HCT116 (cell line): ENCODE results near the gene TMEM141. TPM values are rescaled to one million over a fixed set of nuclear protein-coding genes. Genes with fewer than 3 reads are reported as not detected.

Source experiments
- ATAC-seq: fragments of 200-7000 bp; cut with Tn5 transposase; 2 replicates; pipeline ENCODE4 v1.9.1; 2020; ENCODE audit warnings: mild to moderate bottlenecking, moderate library complexity
- BruUV-seq: library from RNA; stranded (reverse); fragments of 400-500 nt; replicated peaks from 2 replicates; lab custom pipeline; 2021; lab: Mats Ljungman, UMichigan
- CTCF ChIA-PET: fragments of 300-600 bp; sonication (Branson Sonifier 250); formaldehyde crosslinking; loops from one replicate; lab custom pipeline; 2021; ENCODE audit warnings: antibody characterized with exemption; lab: Charles Lee
- POLR2A ChIA-PET: fragments of 300-600, 350-600 bp; sonication (Branson Sonifier 250); formaldehyde crosslinking; loops from one replicate; lab custom pipeline; 2021; ENCODE audit warnings: antibody characterized with exemption; lab: Charles Lee
- RAD21 ChIA-PET, 2 experiments: fragments of 300-600 bp; sonication (Branson Sonifier 250); formaldehyde crosslinking; loops; one replicate each; lab custom pipeline; 2023; ENCODE audit warnings: low total read pairs in 2 of 2; ENCODE audit not compliant: uncharacterized antibody in 2 of 2, unreplicated experiment in 2 of 2, low non-redundant PET in 1 of 2; lab: Charles Lee
- DNase-seq: peaks from one replicate; pipeline ENCODE4 v3.0.0-alpha.2; 2010; ENCODE audit warnings: low read depth, low spot score
- H2AFZ ChIP-seq: fragments of 200-600 bp; shearing (Covaris generic), sonication (generic); 2 replicates; pipeline ENCODE4 v1.6.1; 2017; ENCODE audit warnings: low read depth, mixed run types, mixed read lengths, antibody characterized with exemption, low read length; ENCODE audit not compliant: poor library complexity, severe bottlenecking
- H3K27ac ChIP-seq: 2 replicates; pipeline ENCODE4 v1.5.1; 2012; ENCODE audit warnings: low read depth, low read length
- H3K27me3 ChIP-seq: fragments of 200-600 bp; sonication (generic); 2 replicates; pipeline ENCODE4 v1.6.1; 2016; ENCODE audit warnings: mixed run types, low read length, mixed read lengths; ENCODE audit not compliant: insufficient read depth
- H3K36me3 ChIP-seq, 2 experiments: fragments of 200-500 bp in 1 of 2; fragments of 200-600 bp in 1 of 2; sonication (Bioruptor generic) in 1 of 2; sonication (generic) in 1 of 2; 2 replicates each; pipeline versions ENCODE4 v1.5.1 to v1.6.1; 2014 to 2016; ENCODE audit warnings: low read length in 2 of 2, inconsistent platforms in 1 of 2, mixed read lengths in 1 of 2, mixed run types in 1 of 2; ENCODE audit not compliant: insufficient read depth in 2 of 2, control insufficient read depth in 1 of 2
- H3K4me1 ChIP-seq, 2 experiments: fragments of 200-600 bp in 1 of 2; sonication (generic) in 1 of 2; 2 replicates each; pipeline versions ENCODE4 v1.5.1 to v1.6.1; 2012 to 2017; ENCODE audit warnings: low read length in 2 of 2, inconsistent platforms in 1 of 2, mild to moderate bottlenecking in 1 of 2, mixed read lengths in 1 of 2, mixed run types in 1 of 2, moderate library complexity in 1 of 2; ENCODE audit not compliant: insufficient read depth in 2 of 2, control insufficient read depth in 1 of 2
- H3K4me2 ChIP-seq: fragments of 200-600 bp; sonication (generic); 2 replicates; pipeline ENCODE4 v1.6.1; 2017; ENCODE audit warnings: mixed run types, low read length, mixed read lengths
- H3K4me3 ChIP-seq, 2 experiments: fragments of 200-600 bp in 1 of 2; sonication (generic) in 1 of 2; replicated peaks in 1 of 2; 2 replicates each; pipeline ENCODE4 v1.5.1; 2011 to 2016; ENCODE audit warnings: low read length in 2 of 2, control low read depth in 1 of 2, low read depth in 1 of 2, mild to moderate bottlenecking in 1 of 2, mixed read lengths in 1 of 2, mixed run types in 1 of 2
- H3K79me2 ChIP-seq: fragments of 200-600 bp; sonication (generic); 2 replicates; pipeline ENCODE4 v1.6.1; 2017; ENCODE audit warnings: mild to moderate bottlenecking, mixed run types, low read length, moderate library complexity, mixed read lengths; ENCODE audit not compliant: insufficient read depth
- H3K9ac ChIP-seq: fragments of 200-600 bp; sonication (generic); 2 replicates; pipeline ENCODE4 v1.6.1; 2016; ENCODE audit warnings: low read length, mixed read lengths
- H3K9me2 ChIP-seq: fragments of 200-600 bp; sonication (generic), shearing (Covaris generic); 2 replicates; pipeline ENCODE4 v1.6.1; 2017; ENCODE audit warnings: mixed run types, mild to moderate bottlenecking, moderate library complexity; ENCODE audit not compliant: insufficient read depth
- H3K9me3 ChIP-seq, 2 experiments: fragments of 200-500 bp in 1 of 2; fragments of 200-600 bp in 1 of 2; sonication (Bioruptor generic) in 1 of 2; sonication (generic) in 1 of 2; 2 replicates each; pipeline ENCODE4 v1.6.1; 2014 to 2017; ENCODE audit warnings: low read length in 2 of 2, mixed read lengths in 2 of 2, inconsistent platforms in 1 of 2, low read depth in 1 of 2, mild to moderate bottlenecking in 1 of 2, mixed run types in 1 of 2, moderate library complexity in 1 of 2; ENCODE audit not compliant: control insufficient read depth in 1 of 2, insufficient read depth in 1 of 2
- H4K20me1 ChIP-seq: fragments of 200-600 bp; sonication (generic), shearing (Covaris generic); 2 replicates; pipeline ENCODE4 v1.6.1; 2017; ENCODE audit warnings: mixed run types, mild to moderate bottlenecking, moderate library complexity; ENCODE audit not compliant: insufficient read depth
- CBX3 ChIP-seq: IDR thresholded peaks from 2 replicates; pipeline ENCODE4 v1.6.1; 2012; ENCODE audit warnings: low read depth
- EGR1 ChIP-seq: IDR thresholded peaks from 2 replicates; pipeline ENCODE4 v1.6.1; 2012; ENCODE audit warnings: low read depth
- EZH2 ChIP-seq: fragments of 200-600 bp; sonication (generic); IDR thresholded peaks from 2 replicates; pipeline ENCODE4 v1.6.1; 2017; ENCODE audit warnings: antibody characterized with exemption, mixed run types
- POLR2A ChIP-seq: IDR thresholded peaks from 2 replicates; pipeline ENCODE4 v1.7.0; 2011; ENCODE audit warnings: borderline replicate concordance; ENCODE audit not compliant: insufficient read depth, insufficient read length; ENCODE audit errors: extremely low read depth
- REST ChIP-seq: IDR thresholded peaks from 2 replicates; pipeline ENCODE4 v1.6.1; 2012; ENCODE audit warnings: low read depth
- TCF7L2 ChIP-seq: IDR thresholded peaks from 2 replicates; pipeline ENCODE4 v1.7.0; 2011; ENCODE audit warnings: borderline replicate concordance, inconsistent platforms; ENCODE audit not compliant: insufficient read depth, insufficient read length; ENCODE audit errors: extremely low read depth
- YY1 ChIP-seq: IDR thresholded peaks from 2 replicates; pipeline ENCODE4 v1.6.1; 2011; ENCODE audit warnings: low read length, low read depth, moderate library complexity, mild to moderate bottlenecking; ENCODE audit not compliant: insufficient replicate concordance; ENCODE audit errors: extremely low read depth
- ZBTB33 ChIP-seq: IDR thresholded peaks from 2 replicates; pipeline ENCODE4 v1.6.1; 2011; ENCODE audit warnings: mild to moderate bottlenecking, low read length, moderate library complexity; ENCODE audit not compliant: insufficient replicate concordance; ENCODE audit errors: extremely low read depth
- ZFX ChIP-seq: fragments of 450-650 bp; IDR thresholded peaks from 2 replicates; pipeline ENCODE4 v1.6.1; 2017
- ZNF274 ChIP-seq: fragments of 200-500 bp; sonication (Bioruptor generic); IDR thresholded peaks from 2 replicates; pipeline ENCODE4 v1.6.1; 2014; ENCODE audit warnings: mild to moderate bottlenecking, low read depth, low read length, inconsistent platforms
- intact Hi-C: fragments of 100-400 bp; cut with micrococcal nuclease; formaldehyde crosslinking; loops from 2 replicates; pipeline ENCODE4 v1.10.0; 2022
- total RNA-seq: library from RNA; stranded (reverse); gene quantifications from one replicate; pipeline ENCODE4 v1.2.1, GENCODE V29; 2021; ENCODE audit not compliant: unreplicated experiment

TMEM141 gene
- total RNA-seq, 1 experiment from 2014 or later = 73.6 TPM

DNA sequence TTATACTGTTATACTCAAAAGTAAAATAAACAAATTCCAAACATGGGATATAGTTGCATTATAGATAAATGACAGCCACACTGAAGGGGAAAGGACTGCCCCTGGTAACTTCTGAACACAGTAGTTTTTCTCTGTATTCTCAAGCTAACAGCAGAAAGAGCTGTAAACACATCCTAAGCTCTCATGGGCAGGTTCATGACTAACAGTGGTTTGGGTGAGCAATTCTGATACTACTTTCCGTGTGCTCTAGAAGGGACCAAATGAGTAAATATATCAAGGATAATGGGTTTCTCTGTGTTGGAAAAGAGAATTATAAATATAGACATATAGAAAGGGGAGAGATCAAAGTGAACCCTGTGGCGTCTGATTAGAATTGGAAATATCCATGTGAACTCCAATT, 40.6 kb upstream of the TMEM141 start:
- H3K27me3 ChIP-seq = no peaks in the 10 kb centered on the region
- POLR2A ChIA-PET = no interaction called here
- intact Hi-C loops = no loop called here

More for the DNA sequence above, 40.6 kb upstream of the TMEM141 start:
- Histone ChIP-seq H3K4me2 (no peak overlapping the region), H3K4me3 (no peak overlapping the region), H3K9ac (no peak overlapping the region), H3K79me2 (no peaks in the 10 kb centered on the region), H3K36me3 (no peaks in the 10 kb centered on the region), H2AFZ (no peak overlapping the region), H3K9me3 (peaks cover 4 to 15% of the 10 kb centered on the region in 2 experiments; a peak in 3 of 4 replicates), H3K4me1 (no peaks in the 10 kb centered on the region), H3K9me2 (no peaks in the 10 kb centered on the region), H4K20me1 (no peaks in the 10 kb centered on the region), H3K27ac (no peak overlapping the region)
- ChIA-PET RAD21 (no interaction called here), CTCF (no interaction called here)
- ATAC-seq = no peak
- TF ChIP-seq ZFX (no peak), EZH2 (no peak), REST (no peak), POLR2A (no peak), CBX3 (no peak), ZBTB33 (no peak), YY1 (no peak), ZNF274 (no peak), EGR1 (no peak), TCF7L2 (no peak)
- no TSS peak for BruUV-seq
- DNase-seq = no peak
